CD14-positive monocyte (primary cell): Measurements from ENCODE around the gene UNC93A. TPM values are rescaled to one million over a fixed set of nuclear protein-coding genes. Genes with fewer than 3 reads are reported as not detected.

ENCODE experiments used
- DNase-seq, 3 donors: peaks; one replicate each; pipeline ENCODE4 v3.0.0-alpha.2; 2011 to 2022
- H2AFZ ChIP-seq: 2 replicates; pipeline ENCODE4 v1.6.0; 2012; ENCODE audit warnings: mild to moderate bottlenecking, low read depth, low read length, inconsistent platforms; ENCODE audit not compliant: insufficient read depth, poor library complexity, severe bottlenecking
- H3K27ac ChIP-seq, 2 donors: 1 replicate in 1 of 2; 2 replicates in 1 of 2; pipeline ENCODE4 v1.5.1; 2012 to 2013; ENCODE audit warnings: low read length in 2 of 2, control low read depth in 1 of 2, inconsistent platforms in 1 of 2, low read depth in 1 of 2, mild to moderate bottlenecking in 1 of 2
- H3K27me3 ChIP-seq, 2 donors: one replicate each; pipeline versions ENCODE4 v1.6.0 to v1.6.1; 2011 to 2013; ENCODE audit warnings: low read length in 2 of 2; ENCODE audit not compliant: control insufficient read depth in 2 of 2, insufficient read depth in 2 of 2
- H3K36me3 ChIP-seq, 2 donors: replicated peaks in 1 of 2; 1 replicate in 1 of 2; 2 replicates in 1 of 2; pipeline versions ENCODE4 v1.5.1 to v1.6.1; 2012 to 2013; ENCODE audit warnings: low read length in 2 of 2, control low read depth in 1 of 2, inconsistent platforms in 1 of 2, mild to moderate bottlenecking in 1 of 2; ENCODE audit not compliant: insufficient read depth in 2 of 2, control insufficient read depth in 1 of 2
- H3K4me1 ChIP-seq, 2 donors: 1 replicate in 1 of 2; 2 replicates in 1 of 2; pipeline versions ENCODE4 v1.5.1 to v1.6.1; 2012 to 2013; ENCODE audit warnings: low read length in 2 of 2, control low read depth in 1 of 2, inconsistent platforms in 1 of 2, mild to moderate bottlenecking in 1 of 2, moderate library complexity in 1 of 2; ENCODE audit not compliant: insufficient read depth in 2 of 2, control insufficient read depth in 1 of 2
- H3K4me2 ChIP-seq: replicated peaks from 2 replicates; pipeline ENCODE3; 2012; ENCODE audit warnings: low read length, moderate library complexity, mild to moderate bottlenecking; ENCODE audit not compliant: poor library complexity, severe bottlenecking; ENCODE audit errors: extremely low read depth
- H3K4me3 ChIP-seq, 3 experiments: fragments of 200-600 bp in 1 of 3; sonication (generic) in 1 of 3; replicated peaks in 1 of 3; 1 replicate in 2 of 3; 2 replicates in 1 of 3; pipeline ENCODE4 v1.5.1; 2011 to 2013; ENCODE audit warnings: low read length in 3 of 3, mild to moderate bottlenecking in 3 of 3, control low read depth in 2 of 3, low read depth in 2 of 3, inconsistent platforms in 1 of 3, moderate library complexity in 1 of 3
- H3K79me2 ChIP-seq: 2 replicates; pipeline ENCODE4 v1.6.0; 2012; ENCODE audit warnings: mild to moderate bottlenecking, control low read depth, inconsistent platforms, low read length, moderate library complexity; ENCODE audit not compliant: insufficient read depth
- H3K9ac ChIP-seq: 2 replicates; pipeline ENCODE4 v1.6.0; 2017; ENCODE audit warnings: low read length, mild to moderate bottlenecking; ENCODE audit not compliant: insufficient read depth, poor library complexity, severe bottlenecking
- H3K9me3 ChIP-seq, 2 donors: replicated peaks in 1 of 2; 1 replicate in 1 of 2; 2 replicates in 1 of 2; pipeline versions ENCODE4 v1.5.1 to v1.6.1; 2012 to 2013; ENCODE audit warnings: low read length in 2 of 2, control low read depth in 1 of 2; ENCODE audit not compliant: control insufficient read depth in 1 of 2, insufficient read depth in 1 of 2
- H4K20me1 ChIP-seq: 2 replicates; pipeline ENCODE4 v1.6.0; 2012; ENCODE audit warnings: mild to moderate bottlenecking, low read length, control low read depth, moderate library complexity; ENCODE audit not compliant: insufficient read depth
- H3K27ac Mint-ChIP-seq, 7 donors: one replicate each; pipeline ENCODE4 v1.8.0; 2020; ENCODE audit warnings: mild to moderate bottlenecking in 7 of 7, mixed read lengths in 7 of 7, moderate library complexity in 6 of 7, inconsistent platforms in 2 of 7
- H3K27me3 Mint-ChIP-seq, 3 donors: one replicate each; pipeline ENCODE4 v1.8.0; 2021 to 2022; ENCODE audit warnings: low read depth in 3 of 3, mild to moderate bottlenecking in 3 of 3, mixed read lengths in 3 of 3, moderate library complexity in 3 of 3, inconsistent platforms in 1 of 3
- H3K36me3 Mint-ChIP-seq, 2 donors: one replicate each; pipeline ENCODE4 v1.8.0; 2020; ENCODE audit warnings: mixed read lengths in 2 of 2, inconsistent platforms in 1 of 2, mild to moderate bottlenecking in 1 of 2
- H3K4me1 Mint-ChIP-seq: one replicate; pipeline ENCODE4 v1.8.0; 2020; ENCODE audit warnings: mild to moderate bottlenecking, mixed read lengths
- H3K4me3 Mint-ChIP-seq, 2 donors: one replicate each; pipeline ENCODE4 v1.8.0; 2020; ENCODE audit warnings: mild to moderate bottlenecking in 2 of 2, mixed read lengths in 2 of 2, moderate library complexity in 1 of 2
- H3K9me3 Mint-ChIP-seq, 7 donors: one replicate each; pipeline ENCODE4 v1.8.0; 2020 to 2022; ENCODE audit warnings: mixed read lengths in 7 of 7, mild to moderate bottlenecking in 6 of 7, moderate library complexity in 6 of 7, inconsistent platforms in 2 of 7
- WGBS: methylation state at CpG from one replicate; pipeline ENCODE4 v1.1.5; 2013; ENCODE audit warnings: missing lambda C conversion rate; ENCODE audit not compliant: insufficient coverage; 5-methylcytosine and 5-hydroxymethylcytosine counted together
- intact Hi-C, 2 donors: fragments of 100-400 bp; cut with micrococcal nuclease; formaldehyde crosslinking; loops; one replicate each; pipeline versions ENCODE4 v1.15.0 to v1.15.1; 2023
- polyA plus RNA-seq, 3 donors: library from polyadenylated mRNA; depleted of rRNA in 1 of 3; unstranded in 2 of 3; stranded (reverse) in 1 of 3; fragments of 300-500 nt in 2 of 3; fragments of >200 nt in 1 of 3; fragmentation: Illumina TruSeq in 2 of 3; gene quantifications; 1 replicate in 2 of 3; 2 replicates in 1 of 3; pipeline ENCODE4 v1.2.3, GENCODE V29; 2012 to 2021
- TF ChIP-seq, protein P1 (sequence below): fragments of 200-600 bp; IDR thresholded peaks from one replicate; pipeline ENCODE4 v1.8.0; 2022; ENCODE audit warnings: antibody characterized with exemption, mild to moderate bottlenecking

Gene UNC93A
- polyA plus RNA-seq, 3 donors = not detected

DNA sequence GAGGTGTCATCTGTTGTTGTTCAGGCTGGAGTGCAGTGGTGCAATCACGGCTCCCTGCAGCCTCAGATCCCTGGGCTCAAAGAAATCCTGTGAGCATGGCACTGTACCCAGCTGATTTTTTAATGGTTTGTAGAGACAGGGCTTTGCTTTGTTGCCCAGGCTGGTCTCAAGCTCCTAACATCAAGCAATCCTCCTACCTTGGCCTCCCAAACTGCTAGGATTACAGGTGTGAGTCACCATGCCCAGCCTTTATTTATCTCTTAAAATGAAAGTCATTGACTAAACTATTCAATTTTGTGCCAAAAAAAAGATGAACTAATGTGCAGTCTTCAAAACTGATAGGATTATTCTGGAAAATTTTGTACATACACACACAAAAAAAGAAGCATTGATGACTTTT, 38.8 kb upstream of the UNC93A start:
- peaks cover 3 to 23% (median 6%) of the 10 kb centered on the region in 7 donors for H3K9me3 Mint-ChIP-seq
- no peaks in the 10 kb centered on the region for H3K4me1 Mint-ChIP-seq
- H3K27ac ChIP-seq = no peak overlapping the region
- H3K9me3 ChIP-seq = peaks cover 0 to 6% of the 10 kb centered on the region in 2 donors
- H3K27ac Mint-ChIP-seq = no peak overlapping the region
- H3K4me1 ChIP-seq = no peaks in the 10 kb centered on the region
- no peaks in the 10 kb centered on the region for H3K36me3 Mint-ChIP-seq
- H4K20me1 ChIP-seq = no peaks in the 10 kb centered on the region
- no peaks in the 10 kb centered on the region for H3K36me3 ChIP-seq
- no peaks in the 10 kb centered on the region for H3K79me2 ChIP-seq
- TF ChIP-seq, protein P1, sequence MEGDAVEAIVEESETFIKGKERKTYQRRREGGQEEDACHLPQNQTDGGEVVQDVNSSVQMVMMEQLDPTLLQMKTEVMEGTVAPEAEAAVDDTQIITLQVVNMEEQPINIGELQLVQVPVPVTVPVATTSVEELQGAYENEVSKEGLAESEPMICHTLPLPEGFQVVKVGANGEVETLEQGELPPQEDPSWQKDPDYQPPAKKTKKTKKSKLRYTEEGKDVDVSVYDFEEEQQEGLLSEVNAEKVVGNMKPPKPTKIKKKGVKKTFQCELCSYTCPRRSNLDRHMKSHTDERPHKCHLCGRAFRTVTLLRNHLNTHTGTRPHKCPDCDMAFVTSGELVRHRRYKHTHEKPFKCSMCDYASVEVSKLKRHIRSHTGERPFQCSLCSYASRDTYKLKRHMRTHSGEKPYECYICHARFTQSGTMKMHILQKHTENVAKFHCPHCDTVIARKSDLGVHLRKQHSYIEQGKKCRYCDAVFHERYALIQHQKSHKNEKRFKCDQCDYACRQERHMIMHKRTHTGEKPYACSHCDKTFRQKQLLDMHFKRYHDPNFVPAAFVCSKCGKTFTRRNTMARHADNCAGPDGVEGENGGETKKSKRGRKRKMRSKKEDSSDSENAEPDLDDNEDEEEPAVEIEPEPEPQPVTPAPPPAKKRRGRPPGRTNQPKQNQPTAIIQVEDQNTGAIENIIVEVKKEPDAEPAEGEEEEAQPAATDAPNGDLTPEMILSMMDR = no peak
- DNase-seq = no peak
- peaks cover 2 to 3% (median 3%) of the 10 kb centered on the region in 3 donors for H3K27me3 Mint-ChIP-seq
- no peak overlapping the region for H3K4me3 ChIP-seq
- H3K4me3 Mint-ChIP-seq = no peak overlapping the region
- no peak overlapping the region for H3K9ac ChIP-seq
- H3K27me3 ChIP-seq = no peaks in the 10 kb centered on the region
- intact Hi-C loops = no loop called here
- no peak overlapping the region for H2AFZ ChIP-seq
- WGBS = 100% methylated on average over 1 of the region's 1 CpG
- no peak overlapping the region for H3K4me2 ChIP-seq

DNA sequence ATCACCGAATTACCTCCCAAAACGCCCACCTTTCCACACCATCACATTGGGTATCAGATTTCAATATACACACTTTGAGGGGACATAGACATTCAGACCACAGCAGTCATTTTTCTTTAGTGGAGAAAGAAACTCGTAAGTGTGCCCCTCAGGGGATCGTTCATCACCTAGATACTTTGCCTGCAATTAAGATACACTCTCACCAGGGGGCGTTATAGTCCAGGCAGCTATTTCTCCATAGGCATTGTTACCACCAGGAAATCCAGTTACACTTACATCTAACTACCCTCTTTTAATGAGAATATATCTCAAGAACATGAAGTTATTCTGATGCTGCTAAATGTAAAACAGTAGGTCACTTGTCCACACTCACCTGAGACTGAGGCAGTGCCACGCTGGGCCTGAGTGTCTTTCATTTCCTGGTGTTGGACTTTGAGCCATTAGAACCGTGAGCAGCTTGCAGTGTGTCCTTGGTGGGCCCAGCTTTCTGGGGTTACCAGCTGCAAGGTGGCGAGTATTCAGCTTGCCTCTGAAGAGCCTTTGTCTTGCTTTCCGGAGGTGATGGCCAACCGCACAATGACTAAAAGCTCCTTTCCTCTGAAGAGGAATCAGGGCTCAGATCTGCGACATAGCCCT, 35.1 kb upstream of the UNC93A start:
- Histone ChIP-seq H3K4me3 (no peak overlapping the region), H3K79me2 (no peaks in the 10 kb centered on the region), H2AFZ (no peak overlapping the region), H4K20me1 (no peaks in the 10 kb centered on the region), H3K36me3 (no peaks in the 10 kb centered on the region), H3K9ac (no peak overlapping the region), H3K27me3 (no peaks in the 10 kb centered on the region), H3K27ac (no peak overlapping the region), H3K4me1 (no peaks in the 10 kb centered on the region), H3K9me3 (peaks cover 0 to 6% of the 10 kb centered on the region in 2 donors), H3K4me2 (no peak overlapping the region)
- TF ChIP-seq, protein P1 = no peak
- Mint-ChIP-seq H3K27ac (no peak overlapping the region), H3K4me3 (no peak overlapping the region), H3K9me3 (peaks cover 3 to 27% (median 9%) of the 10 kb centered on the region in 7 donors), H3K27me3 (peaks cover 0 to 7% (median 2%) of the 10 kb centered on the region in 3 donors), H3K4me1 (no peaks in the 10 kb centered on the region), H3K36me3 (no peaks in the 10 kb centered on the region)
- intact Hi-C loops = no loop called here
- 92% methylated on average over 6 of the region's 11 CpGs for WGBS
- no peak for DNase-seq
